G401 (cell line): Measurements from ENCODE around the gene MROH2A. TPM values are rescaled to one million over a fixed set of nuclear protein-coding genes. Genes with fewer than 3 reads are reported as not detected.

Experiments
- DNase-seq: peaks from one replicate; pipeline ENCODE4 v3.0.0-alpha.2; 2015; ENCODE audit warnings: low spot score
- in situ Hi-C: cut with HindIII; loops from 2 replicates; pipeline ENCODE4 v1.10.0; 2016; ENCODE audit warnings: low sequenced_read_pairs, mixed read lengths
- total RNA-seq: library from RNA; depleted of rRNA; stranded (reverse); fragments of >200 nt; shearing (Covaris generic); gene quantifications from 2 replicates; pipeline ENCODE4 v1.2.3, GENCODE V29; 2014

MROH2A gene
- total RNA-seq, 1 experiment from 2014 or later: not detected

DNA sequence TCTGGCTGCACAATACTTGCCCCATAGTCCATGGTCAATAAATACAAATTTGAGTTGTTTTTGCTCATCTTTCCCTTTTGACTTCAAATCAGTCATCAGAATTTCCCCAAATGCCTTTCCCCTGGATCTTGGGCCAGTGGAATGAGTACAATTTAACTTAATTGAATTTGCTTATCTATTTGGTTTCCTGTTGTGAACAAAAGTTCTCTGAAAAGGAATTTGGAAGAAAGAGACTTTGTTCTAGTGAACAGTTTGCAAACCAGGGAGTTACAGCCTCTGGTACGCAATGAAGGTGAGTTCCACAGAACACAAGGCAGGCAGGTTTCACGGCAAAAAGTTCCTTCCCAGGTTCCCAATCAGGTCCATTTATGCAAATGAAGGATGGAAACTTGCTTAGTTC, 19.3 kb upstream of the MROH2A start:
- in situ Hi-C loops: no loop called here

GRCh38 chr2:233760043-233760442, 18.1 kb upstream of the MROH2A start, which contains the start of gene UGT1A1:
UGT1A1 (plus strand) TSS chr2:233760270; CDS start chr2:233760288, 18 bp downstream.
- no peak for DNase-seq
- in situ Hi-C loops: no loop called here

More for the DNA sequence above, 19.3 kb upstream of the MROH2A start:
- DNase-seq: no peak

DNA sequence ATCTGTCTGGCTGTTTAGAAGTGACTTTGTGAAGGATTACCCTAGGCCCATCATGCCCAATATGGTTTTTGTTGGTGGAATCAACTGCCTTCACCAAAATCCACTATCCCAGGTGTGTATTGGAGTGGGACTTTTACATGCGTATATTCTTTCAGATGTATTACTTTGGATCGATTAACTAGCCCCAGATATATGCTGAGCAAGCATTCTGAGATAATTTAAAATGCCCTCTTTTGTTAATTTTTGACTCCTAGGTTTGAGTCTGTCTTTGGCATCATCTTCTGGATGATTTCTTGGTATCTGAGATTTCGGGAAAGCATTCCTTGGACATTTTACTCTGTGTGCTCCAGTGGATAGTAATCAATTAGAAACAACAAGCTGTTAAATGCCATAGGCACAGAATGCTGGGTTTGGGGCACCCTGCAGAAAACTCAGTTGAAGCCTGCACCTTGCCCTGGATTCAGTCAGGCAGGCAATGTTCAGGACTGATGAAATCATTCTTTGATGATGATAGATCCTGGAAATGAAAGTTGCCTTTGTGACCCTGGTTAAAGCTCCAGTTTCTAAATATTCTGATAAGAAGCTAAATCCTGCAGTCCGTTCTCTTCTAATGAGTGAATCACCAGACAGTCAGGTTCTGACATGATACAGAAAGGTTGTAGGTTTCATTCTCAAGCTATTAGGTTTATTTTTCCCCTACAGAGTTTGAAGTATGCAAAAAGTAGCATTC, 16.9 kb upstream of the MROH2A start:
- DNase-seq: no peak
- in situ Hi-C loops: no loop called here

- no peak for DNase-seq
- in situ Hi-C loops: no loop called here
These were observed 13.9 kb upstream of the MROH2A start for GRCh38 chr2:233764264-233764663.

GRCh38 chr2:233764761-233765160, 13.4 kb upstream of the MROH2A start:
- in situ Hi-C loops: no loop called here
- no peak for DNase-seq

DNA sequence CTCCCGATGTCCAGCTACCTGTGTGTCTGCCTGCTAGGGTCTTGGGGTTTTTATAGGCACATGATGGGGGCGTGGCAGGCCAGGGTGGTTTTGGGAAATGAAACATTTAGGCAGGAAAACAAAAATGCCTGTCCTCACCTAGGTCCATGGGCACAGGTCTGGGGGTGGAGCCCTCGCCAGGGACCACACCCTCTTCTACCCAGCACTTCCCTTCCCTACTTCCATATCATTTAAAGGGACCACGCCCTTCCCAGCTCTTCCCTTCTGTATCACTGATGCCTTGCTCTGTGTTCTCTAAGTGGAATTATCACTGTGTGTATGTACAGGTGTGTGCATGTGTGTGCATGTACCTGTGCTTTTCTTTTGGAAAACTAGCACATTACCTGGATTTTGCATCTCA, 11.7 kb upstream of the MROH2A start:
- no peak for DNase-seq
- in situ Hi-C loops: no loop called here

DNA sequence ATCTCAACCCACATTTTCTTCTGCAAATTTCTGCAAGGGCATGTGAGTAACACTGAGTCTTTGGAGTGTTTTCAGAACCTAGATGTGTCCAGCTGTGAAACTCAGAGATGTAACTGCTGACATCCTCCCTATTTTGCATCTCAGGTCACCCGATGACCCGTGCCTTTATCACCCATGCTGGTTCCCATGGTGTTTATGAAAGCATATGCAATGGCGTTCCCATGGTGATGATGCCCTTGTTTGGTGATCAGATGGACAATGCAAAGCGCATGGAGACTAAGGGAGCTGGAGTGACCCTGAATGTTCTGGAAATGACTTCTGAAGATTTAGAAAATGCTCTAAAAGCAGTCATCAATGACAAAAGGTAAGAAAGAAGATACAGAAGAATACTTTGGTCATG, 10.1 kb upstream of the MROH2A start:
- in situ Hi-C loops: no loop called here
- no peak for DNase-seq

DNA sequence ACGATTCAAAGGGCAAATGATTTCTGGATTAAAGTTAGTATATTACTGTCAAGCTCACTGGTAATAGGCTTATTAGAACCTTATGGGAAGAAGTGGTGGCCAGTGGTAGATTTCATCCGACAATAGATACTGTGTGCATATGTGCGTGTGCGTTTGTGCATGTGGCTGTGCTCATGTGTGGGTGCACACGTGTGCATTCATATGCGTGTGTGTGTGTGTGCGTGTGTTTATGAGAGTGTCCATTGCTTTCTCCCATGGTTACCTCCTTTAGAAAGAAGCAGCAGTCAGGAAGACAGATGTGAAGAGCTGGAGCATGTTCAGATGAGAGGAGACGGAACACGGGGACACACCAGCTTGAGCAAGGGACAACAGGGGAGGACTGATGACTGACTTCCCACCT, 8.9 kb upstream of the MROH2A start:
- DNase-seq: no peak
- in situ Hi-C loops: no loop called here

DNA sequence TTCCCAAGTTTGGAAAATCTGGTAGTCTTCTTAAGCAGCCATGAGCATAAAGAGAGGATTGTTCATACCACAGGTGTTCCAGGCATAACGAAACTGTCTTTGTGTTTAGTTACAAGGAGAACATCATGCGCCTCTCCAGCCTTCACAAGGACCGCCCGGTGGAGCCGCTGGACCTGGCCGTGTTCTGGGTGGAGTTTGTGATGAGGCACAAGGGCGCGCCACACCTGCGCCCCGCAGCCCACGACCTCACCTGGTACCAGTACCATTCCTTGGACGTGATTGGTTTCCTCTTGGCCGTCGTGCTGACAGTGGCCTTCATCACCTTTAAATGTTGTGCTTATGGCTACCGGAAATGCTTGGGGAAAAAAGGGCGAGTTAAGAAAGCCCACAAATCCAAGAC, 6.0 kb upstream of the MROH2A start:
- in situ Hi-C loops: no loop called here
- no peak for DNase-seq

DNA sequence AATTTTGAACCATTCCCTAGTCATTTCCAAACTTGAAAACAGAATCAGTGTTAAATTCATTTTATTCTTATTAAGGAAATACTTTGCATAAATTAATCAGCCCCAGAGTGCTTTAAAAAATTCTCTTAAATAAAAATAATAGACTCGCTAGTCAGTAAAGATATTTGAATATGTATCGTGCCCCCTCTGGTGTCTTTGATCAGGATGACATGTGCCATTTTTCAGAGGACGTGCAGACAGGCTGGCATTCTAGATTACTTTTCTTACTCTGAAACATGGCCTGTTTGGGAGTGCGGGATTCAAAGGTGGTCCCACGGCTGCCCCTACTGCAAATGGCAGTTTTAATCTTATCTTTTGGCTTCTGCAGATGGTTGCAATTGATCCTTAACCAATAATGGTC, 5.5 kb upstream of the MROH2A start:
- in situ Hi-C loops: no loop called here
- no peak for DNase-seq

DNA sequence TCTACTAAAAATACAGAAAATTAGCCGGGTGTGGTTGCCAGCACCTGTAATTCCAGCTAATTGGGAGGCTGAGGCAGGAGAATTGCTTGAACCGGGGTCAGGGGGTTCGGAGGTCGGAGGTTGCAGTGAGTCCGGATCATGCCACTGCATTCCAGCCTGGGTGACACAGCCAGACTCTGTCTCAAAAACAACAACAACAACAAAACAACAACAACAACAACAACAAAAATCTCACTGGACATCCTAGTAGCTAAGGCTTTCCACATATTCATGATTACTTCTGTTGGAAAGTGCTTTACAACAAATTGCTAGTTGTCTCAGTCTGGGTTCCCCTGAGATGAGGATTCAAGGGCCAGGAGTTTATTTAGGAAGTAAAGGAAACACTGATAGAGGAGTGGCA, 4.3 kb upstream of the MROH2A start:
- DNase-seq: no peak
- in situ Hi-C loops: no loop called here

GRCh38 chr2:233775414-233775813, 2.7 kb upstream of the MROH2A start:
- in situ Hi-C loops: no loop called here
- no peak for DNase-seq

DNA sequence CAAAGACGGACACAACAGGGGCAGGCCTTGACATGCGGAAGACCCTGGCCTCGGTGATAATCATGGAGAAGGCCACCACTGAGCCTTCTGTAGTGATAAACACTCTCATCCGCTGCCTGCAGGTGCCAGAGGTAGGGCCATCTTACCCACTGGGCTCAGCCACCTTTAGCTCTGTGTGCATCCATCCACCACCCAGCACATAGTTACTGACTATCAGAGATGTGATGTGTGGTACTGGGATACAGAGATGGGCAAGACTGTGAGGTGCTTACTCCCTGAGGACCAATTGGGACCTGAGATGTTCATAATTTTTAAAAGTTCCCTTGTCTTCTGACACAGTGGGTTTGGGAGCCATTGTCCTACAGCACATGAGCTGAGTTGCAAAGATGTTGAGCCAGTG, 1.6 kb downstream of the MROH2A start:
- DNase-seq: no peak
- in situ Hi-C loops: no loop called here

GRCh38 chr2:233780771-233781170, 2.6 kb downstream of the MROH2A start:
- no peak for DNase-seq
- in situ Hi-C loops: no loop called here

DNA sequence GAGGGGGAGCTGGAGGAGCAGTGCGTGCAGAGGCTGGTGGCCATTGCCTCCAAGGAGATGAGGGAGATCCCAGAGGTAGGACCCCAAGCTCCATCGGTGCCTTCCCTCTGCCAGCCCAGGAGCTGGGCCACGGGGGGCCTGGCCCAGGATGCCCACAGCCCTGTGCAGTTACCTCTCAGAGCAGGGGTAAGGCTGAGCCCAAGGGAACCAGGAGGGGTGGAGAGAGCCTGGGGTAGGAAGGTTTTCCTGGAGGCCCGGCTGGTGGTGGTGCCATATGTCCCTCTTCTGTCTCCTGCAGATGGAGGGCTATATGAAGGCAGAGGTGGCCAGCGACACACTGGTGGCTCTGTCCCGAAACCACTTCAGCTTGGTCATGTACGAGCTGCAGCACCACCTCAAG, 11.4 kb downstream of the MROH2A start:
- no peak for DNase-seq
- in situ Hi-C loops: no loop called here

DNA sequence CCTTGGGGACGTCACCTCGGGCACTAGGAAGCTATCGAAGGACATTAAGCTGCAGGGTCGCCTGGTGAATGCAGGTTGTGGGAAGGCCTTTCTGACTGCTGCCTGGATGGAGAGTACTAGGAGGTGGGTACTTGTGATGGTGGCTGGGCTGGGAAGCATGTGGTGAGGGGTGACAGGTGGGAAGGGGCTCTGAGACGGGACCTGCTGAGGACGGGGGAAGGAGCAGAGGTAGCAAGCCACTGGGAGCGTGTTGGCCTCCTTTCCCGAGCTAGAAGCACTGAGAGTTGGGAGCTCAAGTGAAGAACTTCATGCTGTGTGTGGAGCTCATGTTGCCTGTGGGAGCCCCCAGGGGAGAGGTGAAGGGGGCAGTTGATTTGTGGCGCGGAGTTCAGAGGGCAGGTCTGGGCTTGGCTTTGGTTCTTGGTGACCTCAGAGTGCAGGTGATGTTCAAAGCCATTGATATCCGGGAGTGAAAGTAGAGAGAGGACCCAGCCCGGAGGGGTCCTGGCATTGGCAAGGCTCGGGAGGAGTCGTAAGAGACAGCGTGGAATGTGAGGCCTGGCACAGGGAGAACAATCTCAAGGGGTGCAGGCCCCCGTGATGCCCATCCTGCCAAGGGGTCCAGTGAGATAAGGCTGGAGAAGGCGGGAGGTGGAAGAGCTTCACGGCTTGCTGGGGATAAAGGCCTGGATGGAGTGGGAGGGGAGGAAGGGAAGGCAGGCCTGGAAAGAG, 13.2 kb downstream of the MROH2A start:
- in situ Hi-C loops: no loop called here
- no peak for DNase-seq

DNA sequence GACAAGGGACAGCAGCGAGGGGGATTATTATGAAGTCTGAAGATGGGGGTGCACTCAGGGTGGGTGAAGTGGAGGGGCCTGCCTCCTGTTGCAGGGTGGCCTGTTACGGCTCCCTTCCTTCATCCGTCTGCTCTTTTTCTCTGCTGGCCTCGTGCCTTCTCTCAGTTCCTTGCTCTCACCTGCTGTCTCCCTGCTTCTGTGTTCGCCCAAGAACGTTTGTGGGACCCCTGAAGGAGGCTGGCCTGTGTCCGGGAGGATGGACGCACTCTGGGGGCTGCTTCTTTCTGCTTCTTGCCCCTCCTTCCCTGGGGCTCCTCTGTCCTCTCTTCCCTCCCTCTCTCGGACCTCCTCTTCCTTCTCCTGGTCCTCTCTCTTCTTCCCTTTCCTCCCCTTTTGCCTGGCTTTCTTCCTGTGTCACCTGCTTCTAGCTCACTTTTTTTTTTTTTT, 13.8 kb downstream of the MROH2A start:
- DNase-seq: no peak

DNA sequence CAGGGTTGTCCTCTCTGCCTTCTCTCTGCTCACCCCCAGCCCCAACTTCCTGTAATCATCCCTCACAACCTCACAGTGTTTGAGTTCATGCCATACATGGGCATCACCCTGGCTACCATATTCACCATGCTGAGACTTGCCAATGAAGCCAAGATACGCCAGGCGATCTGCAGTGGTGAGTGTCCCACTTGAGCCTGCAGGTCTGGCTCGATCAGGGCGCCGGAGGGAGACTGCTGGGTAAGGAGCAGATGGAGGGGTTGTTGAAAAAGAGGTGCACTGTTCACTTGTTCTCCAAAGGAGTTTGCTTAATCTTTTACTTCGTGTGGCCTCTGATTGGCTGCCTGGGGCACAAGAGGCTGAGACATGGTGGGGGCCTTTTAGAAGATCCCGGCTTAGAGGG, 14.6 kb downstream of the MROH2A start:
- in situ Hi-C loops: no loop called here
- DNase-seq: no peak

More for the DNA sequence above, 13.8 kb downstream of the MROH2A start:
- in situ Hi-C loops: no loop called here

DNA sequence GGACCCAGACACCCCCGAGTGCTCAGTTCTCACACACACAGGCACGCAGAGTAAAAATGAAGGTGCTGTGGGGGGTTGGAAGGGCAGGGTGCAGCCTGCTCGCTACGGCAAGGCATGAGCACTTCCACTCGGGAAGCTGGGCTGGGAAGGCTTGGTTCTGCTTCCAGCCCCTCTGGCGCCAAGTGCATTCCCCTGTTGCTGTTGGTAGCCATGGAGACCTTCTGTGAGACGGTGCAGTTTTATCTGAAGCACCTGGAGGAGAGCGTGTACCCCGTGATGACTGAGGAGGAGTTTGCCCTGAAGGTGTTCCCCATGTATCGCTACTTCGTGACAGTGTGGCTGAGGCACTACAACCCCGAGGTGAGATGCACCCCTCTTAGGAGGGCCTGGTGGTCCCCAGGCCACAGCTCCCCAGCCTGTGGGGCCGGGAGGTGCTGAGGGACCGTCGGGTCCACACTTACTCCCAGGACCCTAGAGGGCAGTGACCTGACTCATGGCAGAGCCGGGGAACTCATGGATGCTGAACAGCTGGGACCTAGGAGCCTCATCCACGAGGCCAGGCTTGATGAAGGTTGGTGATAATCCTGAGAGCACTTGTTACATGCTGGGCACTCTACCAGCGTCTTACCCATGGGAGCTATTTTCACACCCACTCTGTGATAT, 15.5 kb downstream of the MROH2A start:
- no peak for DNase-seq
- in situ Hi-C loops: no loop called here

- in situ Hi-C loops: no loop called here
These were observed 16.1 kb downstream of the MROH2A start for GRCh38 chr2:233794128-233794658.

More at GRCh38 chr2:233794128-233794658, 16.1 kb downstream of the MROH2A start:
- DNase-seq: no peak
